C4-2B (cell line): ENCODE measurements around the gene TRIP4.
A peak's percentile ranks its signal among the peaks of the same experiment; 100 is the strongest.
"Not testable (repeated sequence)": the region's sequence is repeated elsewhere in the genome, so short reads cannot be mapped to it uniquely, and the experiment has no call there.

Experiments used
- H3K27ac ChIP-seq: fragments of 450-650 bp; 2 replicates; pipeline ENCODE4 v1.5.1; 2017
- CTCF ChIP-seq: fragments of 450-650 bp; conservative IDR thresholded peaks from 2 replicates; pipeline ENCODE4 v1.5.1; 2017; ENCODE audit warnings: mild to moderate bottlenecking
- ZFX ChIP-seq: fragments of 450-650 bp; IDR thresholded peaks from 2 replicates; pipeline ENCODE4 v1.6.1; 2017

The TRIP4 gene

GRCh38 chr15:64387562-64388168 lies at the start of gene TRIP4:
TSS of gene TRIP4 (plus strand) at chr15:64387836. CDS start at chr15:64387864, 28 bp downstream.
- TF ChIP-seq CTCF (no peak), ZFX (no peak)
- peak within 1 kb of the TSS; percentile 64 for H3K27ac ChIP-seq

- H3K27ac ChIP-seq, result no peak overlapping the region
- no peak for TF ChIP-seq CTCF
Observed at GRCh38 chr15:64340355-64340754, 47.3 kb upstream of the TRIP4 start.

GRCh38 chr15:64341961-64342360 lies 45.7 kb upstream of the TRIP4 start:
- TF ChIP-seq CTCF (no peak), ZFX (no peak)
- no peak overlapping the region for H3K27ac ChIP-seq

DNA sequence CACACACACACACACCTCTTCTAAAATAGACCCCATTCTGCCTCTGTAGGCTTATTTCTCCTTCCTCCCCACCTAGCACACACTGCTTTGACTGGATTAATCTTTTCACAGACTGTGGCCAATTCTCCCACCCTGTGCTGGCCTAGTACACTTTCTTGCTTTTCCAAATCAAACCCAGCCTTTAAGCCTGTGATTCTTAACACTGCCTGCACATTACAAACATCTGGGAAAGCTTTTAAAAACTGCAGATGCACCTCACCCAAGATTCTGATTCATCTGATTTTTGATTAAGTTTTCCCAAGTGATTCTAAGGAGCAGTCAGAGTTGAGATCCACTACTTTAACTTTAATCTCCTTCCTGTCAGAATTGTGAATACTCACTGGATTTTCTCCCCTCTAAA lies 44.4 kb upstream of the TRIP4 start:
- H3K27ac ChIP-seq, result no peak overlapping the region
- no peak for TF ChIP-seq CTCF

DNA sequence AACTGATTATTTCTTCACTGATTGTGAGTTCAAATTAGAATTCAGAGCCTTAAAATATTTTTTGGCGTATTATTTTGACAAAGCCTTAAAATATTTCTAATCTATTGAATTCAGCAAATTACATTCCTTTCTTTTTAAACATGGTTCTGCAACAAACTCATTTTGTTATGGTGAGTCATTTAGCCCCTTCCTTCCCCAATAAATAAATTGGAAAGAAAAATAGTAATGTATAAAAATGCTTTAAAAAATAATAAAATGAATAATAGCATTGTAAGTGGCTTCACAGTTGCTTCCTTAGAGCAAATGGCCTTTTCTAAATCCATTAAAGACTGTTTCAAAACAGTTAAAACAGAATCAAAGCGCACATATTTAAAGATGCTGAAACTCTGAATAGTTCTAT lies 43.8 kb upstream of the TRIP4 start:
- TF ChIP-seq ZFX, result no peak
- no peak for TF ChIP-seq CTCF
- no peak overlapping the region for H3K27ac ChIP-seq

DNA sequence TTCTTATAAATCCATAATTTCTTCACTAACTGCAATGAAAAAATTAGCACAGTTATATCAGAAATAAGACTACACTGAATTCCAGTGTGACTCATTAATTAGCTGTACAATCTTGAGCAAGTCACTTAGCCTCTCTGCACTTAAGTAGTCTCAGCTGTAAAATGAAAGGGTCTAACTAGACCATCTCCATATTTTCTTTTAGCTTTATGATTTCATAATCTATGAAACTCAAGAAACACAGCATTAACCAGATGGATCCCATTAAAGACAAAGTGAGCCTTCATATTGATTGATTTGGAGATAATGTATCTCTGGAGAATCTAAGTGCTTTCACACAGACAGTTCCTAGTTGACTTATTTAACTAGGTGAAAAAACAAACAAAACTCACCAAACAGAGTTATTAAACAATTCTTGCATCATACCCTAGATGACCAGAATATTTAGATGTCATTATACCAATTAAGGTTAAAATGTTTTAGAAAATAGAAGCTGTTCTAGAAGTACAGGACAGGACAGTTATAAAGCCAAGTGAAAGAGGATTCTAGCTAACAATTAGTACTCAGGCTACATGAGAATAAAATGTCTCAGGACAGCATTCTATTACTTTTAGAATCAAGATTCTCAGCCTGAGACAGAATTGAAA lies 42.9 kb upstream of the TRIP4 start:
- no peak for TF ChIP-seq CTCF
- TF ChIP-seq ZFX, result no peak
- no peak overlapping the region for H3K27ac ChIP-seq

DNA sequence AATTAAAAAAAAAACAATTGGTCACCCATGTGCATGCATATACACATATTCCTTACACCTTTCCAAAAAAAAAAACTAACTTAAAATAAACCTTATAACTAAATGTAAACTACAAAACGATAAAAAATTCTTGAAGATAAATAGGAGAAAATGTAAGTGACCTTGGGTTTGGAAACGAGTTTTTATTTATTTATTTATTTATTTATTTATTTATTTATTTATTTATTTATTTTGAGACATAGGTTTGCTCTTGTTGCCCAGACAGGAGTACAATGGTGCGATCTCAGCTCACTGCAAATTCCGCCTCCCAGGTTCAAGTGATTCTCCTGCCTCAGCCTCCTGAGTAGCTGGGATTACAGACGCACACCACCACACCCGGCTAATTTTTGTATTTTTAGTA lies 41.4 kb upstream of the TRIP4 start:
- not testable (repeated sequence) for H3K27ac ChIP-seq

GRCh38 chr15:64348455-64348854 lies 39.2 kb upstream of the TRIP4 start:
- H3K27ac ChIP-seq, result no peak overlapping the region
- TF ChIP-seq CTCF, result no peak
- no peak for TF ChIP-seq ZFX
